Left hindlimb (tissue), 1 donor: ENCODE data around the gene FAM20B.
"Not testable (repeated sequence)": the region's sequence is repeated elsewhere in the genome, so short reads cannot be mapped to it uniquely, and the experiment has no call there.

ENCODE experiments used
- DNase-seq: peaks from one replicate; pipeline ENCODE4 v3.0.0-alpha.2; 2018

Gene FAM20B, protein sequence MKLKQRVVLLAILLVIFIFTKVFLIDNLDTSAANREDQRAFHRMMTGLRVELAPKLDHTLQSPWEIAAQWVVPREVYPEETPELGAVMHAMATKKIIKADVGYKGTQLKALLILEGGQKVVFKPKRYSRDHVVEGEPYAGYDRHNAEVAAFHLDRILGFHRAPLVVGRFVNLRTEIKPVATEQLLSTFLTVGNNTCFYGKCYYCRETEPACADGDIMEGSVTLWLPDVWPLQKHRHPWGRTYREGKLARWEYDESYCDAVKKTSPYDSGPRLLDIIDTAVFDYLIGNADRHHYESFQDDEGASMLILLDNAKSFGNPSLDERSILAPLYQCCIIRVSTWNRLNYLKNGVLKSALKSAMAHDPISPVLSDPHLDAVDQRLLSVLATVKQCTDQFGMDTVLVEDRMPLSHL

GRCh38 chr1:179025125-179025974, at the start of gene FAM20B:
Gene FAM20B (plus strand): TSS chr1:179025894. CDS start chr1:179043848, 17,954 bp downstream.
- DNase-seq, result peak; percentile 97

DNA sequence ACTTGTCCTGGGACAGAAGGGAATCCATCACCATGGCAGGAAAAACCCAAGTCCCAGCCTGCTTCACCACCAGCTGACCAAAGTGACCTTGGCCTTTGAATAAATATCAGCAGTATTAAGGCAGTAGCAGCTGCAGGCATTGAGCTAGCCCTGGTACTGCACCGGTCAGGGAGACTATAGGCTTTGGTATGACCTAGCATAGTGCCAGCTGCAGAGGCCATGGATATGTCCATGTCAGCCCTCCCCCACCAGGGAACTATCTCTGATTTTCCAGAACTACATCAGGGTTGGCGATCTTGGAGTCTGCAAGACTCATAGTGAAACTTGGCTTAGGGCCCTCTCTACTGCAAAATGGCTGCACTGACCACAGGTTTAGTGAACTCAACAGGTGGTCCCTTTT, 49.2 kb upstream of the FAM20B start:
- no peak for DNase-seq

- DNase-seq, result no peak
Observed at GRCh38 chr1:178986204-178986603, 39.5 kb upstream of the FAM20B start.

- not testable (repeated sequence) for DNase-seq
Observed at GRCh38 chr1:178988198-178988597, 37.5 kb upstream of the FAM20B start.

GRCh38 chr1:178993559-178993958, 32.1 kb upstream of the FAM20B start:
- no peak for DNase-seq

DNA sequence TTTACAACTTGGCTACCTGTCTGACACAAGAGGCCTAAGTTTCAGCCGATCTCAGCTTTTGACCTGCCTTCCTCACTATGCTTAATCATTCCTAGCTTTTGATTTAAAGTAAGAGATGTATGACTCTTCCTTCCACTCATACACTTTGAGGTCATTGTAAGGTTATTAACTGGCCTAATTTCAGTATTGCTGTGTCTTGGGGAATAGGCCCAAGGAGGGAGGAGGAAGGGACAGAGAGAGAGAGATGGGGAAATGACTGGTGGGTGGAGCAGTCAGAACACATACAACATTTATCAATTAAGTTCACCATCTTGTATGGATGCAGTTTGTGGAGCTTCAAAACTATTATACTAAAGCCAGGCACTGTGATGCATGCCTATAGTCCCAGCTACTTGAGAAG, 28.3 kb upstream of the FAM20B start:
- no peak for DNase-seq

DNA sequence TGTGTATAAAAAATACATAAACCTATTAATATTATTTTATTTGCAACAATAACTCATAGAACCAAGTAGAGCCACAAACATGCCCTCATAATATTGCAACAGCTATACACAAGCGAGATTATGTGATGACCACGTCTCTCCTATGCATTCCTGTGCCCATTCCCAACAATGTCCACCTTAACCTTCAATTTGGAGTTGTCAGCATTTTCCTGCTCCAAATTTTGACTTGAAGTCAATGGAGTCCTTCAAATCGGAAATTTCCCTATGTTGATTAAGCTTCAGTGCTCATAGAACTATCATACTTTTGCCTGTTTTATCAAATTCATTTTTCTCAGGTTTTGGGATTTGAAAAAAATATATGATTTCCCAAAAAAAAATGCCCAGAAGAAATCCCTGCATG, 27.4 kb upstream of the FAM20B start:
- DNase-seq, result no peak

DNA sequence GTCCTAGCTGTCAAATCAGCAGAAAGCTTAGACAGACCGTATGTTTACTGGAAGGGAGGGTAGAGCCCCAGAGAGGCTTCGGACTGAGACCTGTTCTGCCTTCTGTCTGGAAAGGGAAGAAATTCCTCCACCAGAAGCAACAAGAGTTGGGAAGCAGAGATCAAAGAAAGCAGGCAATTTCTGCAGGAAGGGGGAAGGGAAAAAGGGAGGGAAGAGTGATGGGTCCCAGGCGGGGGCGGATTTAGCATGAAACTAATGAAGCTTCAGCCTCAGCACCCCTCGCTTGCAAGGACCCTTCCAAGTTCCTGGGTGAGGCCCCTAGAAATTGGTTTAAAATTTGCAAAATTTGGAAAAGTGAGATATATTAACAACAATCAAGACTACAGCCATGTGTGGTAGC, 26.6 kb upstream of the FAM20B start:
- no peak for DNase-seq

- no peak for DNase-seq
Observed at GRCh38 chr1:179001451-179001850, 24.2 kb upstream of the FAM20B start.

GRCh38 chr1:179002064-179002463, 23.6 kb upstream of the FAM20B start:
- DNase-seq, result not testable (repeated sequence)

GRCh38 chr1:179002552-179003345, 22.9 kb upstream of the FAM20B start:
- peak; percentile 86 for DNase-seq

- DNase-seq, result no peak
Observed at GRCh38 chr1:179003512-179004066, 22.1 kb upstream of the FAM20B start.

GRCh38 chr1:179007233-179007632, 18.5 kb upstream of the FAM20B start:
- DNase-seq, result no peak

- DNase-seq, result no peak
Observed at GRCh38 chr1:179010671-179011070, 15.0 kb upstream of the FAM20B start.

DNA sequence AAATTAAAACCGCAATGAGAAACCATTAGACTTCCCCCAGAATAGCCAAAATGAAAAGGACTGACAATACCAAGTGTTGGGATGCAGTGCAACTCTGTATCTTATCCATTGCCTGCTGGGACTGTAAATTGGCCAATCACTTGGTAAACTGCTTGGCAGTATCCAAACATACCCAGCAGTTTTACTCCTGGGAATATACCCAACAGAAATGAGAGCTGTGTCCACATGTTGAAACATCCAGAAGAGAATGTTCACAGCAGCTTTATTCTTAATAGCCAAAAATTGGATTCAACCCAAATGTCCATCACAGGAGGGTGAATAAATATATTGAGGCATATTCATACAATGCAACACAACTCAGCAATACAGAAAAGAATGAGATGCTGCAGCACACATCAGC, 13.7 kb upstream of the FAM20B start:
- no peak for DNase-seq

GRCh38 chr1:179014123-179014522, 11.6 kb upstream of the FAM20B start:
- DNase-seq, result no peak

DNA sequence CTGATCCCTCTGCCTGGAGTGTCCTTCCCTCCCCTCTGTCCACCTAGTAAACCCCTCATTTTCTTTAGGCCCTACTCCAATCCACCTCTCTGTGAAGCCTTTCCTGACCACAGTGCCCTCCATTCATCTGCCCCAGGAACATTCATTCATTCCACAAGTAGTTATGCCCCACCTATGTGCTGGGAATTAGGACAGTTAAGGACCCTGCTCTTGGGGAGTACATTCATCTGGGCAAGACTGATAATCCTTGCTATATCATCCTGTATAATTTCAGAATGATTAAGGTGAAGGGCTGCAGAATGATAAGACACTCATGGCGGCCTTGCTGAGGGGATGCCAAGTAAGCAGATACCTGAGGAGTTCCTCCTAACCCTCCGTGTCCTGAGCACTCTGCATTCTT, 10.3 kb upstream of the FAM20B start:
- DNase-seq, result no peak

DNA sequence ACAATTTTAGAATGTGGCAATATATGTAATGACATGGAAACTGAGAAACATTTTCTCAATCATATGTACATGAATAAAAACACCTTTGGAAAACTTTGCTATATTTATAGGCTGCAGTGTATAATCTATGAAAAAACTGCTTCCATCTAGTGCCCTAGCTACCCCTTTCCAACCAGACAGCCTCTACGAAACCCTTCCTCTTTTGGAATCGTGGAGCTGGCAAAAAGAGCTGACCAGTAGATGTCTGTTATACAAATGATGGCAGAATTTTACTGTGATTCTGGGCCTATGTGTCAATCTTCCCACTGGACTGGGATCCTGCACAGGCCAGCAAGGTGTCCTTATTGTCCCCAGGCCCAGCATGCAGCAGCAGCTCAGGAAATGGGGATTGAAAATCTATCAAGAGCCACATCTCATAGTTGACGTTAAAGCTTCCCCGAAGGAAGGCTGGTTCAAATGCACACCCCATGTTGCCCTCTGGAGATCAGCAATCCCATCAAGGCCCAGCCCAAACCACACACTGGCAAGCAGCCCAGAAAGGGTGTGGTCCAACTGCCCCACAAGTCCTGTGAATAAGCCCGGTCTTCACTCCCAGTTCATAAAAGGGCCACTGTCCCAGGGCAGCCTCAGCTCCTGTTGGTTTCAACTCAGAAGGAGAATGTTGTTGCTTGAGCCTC, 8.8 kb upstream of the FAM20B start:
- DNase-seq, result peak; percentile 93

DNA sequence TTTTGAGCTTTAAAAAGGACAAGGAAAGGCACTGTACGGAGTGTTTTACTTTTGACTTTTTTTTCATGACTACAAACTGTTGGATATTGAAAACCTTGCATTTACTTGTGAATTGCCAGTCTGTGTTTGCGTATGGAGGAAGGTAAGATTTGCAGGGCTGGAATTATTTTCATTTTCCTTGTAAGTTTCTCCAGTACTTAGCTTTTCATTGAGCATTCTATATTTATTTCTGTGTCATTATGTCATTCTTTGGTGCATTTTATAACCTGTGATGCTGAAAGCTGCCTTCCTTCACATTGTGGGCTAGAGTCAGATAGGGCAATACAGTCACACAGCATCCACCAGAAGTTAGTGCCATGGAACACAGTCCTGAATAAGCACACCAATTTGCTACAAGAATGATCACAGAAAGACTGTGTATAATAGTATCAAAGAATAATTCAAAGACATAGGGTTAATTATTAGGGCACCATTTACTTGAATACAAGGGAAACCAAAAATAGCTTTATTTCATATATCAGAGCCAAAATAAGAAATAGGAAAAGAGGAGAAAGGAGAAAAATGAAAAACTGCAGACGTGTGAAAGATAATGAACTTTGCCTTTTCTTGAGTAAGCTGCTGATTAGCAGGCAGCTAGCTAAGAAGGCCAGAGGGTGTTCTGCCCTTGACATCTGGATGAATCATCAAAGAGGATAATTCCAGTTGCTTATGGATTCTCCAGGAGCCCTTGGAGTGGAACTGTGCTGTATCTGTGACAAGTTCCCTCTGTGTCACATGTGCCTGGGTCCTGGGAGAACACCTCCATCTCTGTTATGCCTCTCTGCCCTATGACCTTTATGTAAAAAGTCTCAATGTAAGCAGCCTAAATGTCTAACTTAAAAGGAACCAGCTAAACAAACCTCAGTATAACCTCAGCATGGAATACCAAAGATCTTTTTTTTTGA, 8.0 kb upstream of the FAM20B start:
- DNase-seq, result no peak

GRCh38 chr1:179021873-179022272, 3.8 kb upstream of the FAM20B start:
- DNase-seq, result peak; percentile 64
